RWPE1 (cell line): Measurements from ENCODE around the gene TP53AIP1.

Experiments used
- CTCF ChIA-PET: fragments of 350-600 bp; sonication (Branson Sonifier 250); formaldehyde crosslinking; extraction: SDS; loops from one replicate; lab custom pipeline; 2021; lab: Yijun Ruan, JAX
- POLR2A ChIA-PET: fragments of 400-600 bp; formaldehyde crosslinking; extraction: SDS; loops from one replicate; lab custom pipeline; 2020; ENCODE audit warnings: antibody characterized with exemption; ENCODE audit not compliant: low non-redundant PET; lab: Yijun Ruan, JAX
- DNase-seq: peaks from one replicate; pipeline ENCODE4 v3.0.0; 2012; ENCODE audit warnings: low spot score
- H3K27ac ChIP-seq: fragments of 450-650 bp; 2 replicates; pipeline ENCODE4 v1.5.1; 2017
- CTCF ChIP-seq: fragments of 450-650 bp; conservative IDR thresholded peaks from 2 replicates; pipeline ENCODE4 v1.5.1; 2017; ENCODE audit warnings: low read depth, mild to moderate bottlenecking

The TP53AIP1 gene

GRCh38 chr11:128913806-128914205 lies 28.9 kb downstream of the TP53AIP1 start:
- ChIA-PET POLR2A (no interaction called here), CTCF (interaction anchor here (1.5 kb wide), 1 partner anchor 43 kb away, joined by 6 read pairs; no protein-coding TSS in a partner anchor)
- TF ChIP-seq CTCF, result no peak
- no peak for DNase-seq
- peak overlapping the region; percentile 50 for H3K27ac ChIP-seq

- POLR2A ChIA-PET, result no interaction called here
- TF ChIP-seq CTCF, result no peak
- CTCF ChIA-PET, result no interaction called here
- H3K27ac ChIP-seq, result no peak overlapping the region
- no peak for DNase-seq
Measured at GRCh38 chr11:128911701-128912100, 31.0 kb downstream of the TP53AIP1 start.

GRCh38 chr11:128911239-128911638 lies 31.4 kb downstream of the TP53AIP1 start:
- no peak overlapping the region for H3K27ac ChIP-seq
- POLR2A ChIA-PET, result no interaction called here
- TF ChIP-seq CTCF, result no peak
- CTCF ChIA-PET, result no interaction called here
- DNase-seq, result no peak

- H3K27ac ChIP-seq, result no peak overlapping the region
- no peak for DNase-seq
- CTCF ChIA-PET, result no interaction called here
- TF ChIP-seq CTCF, result no peak
- POLR2A ChIA-PET, result no interaction called here
Measured at GRCh38 chr11:128910576-128910975, 32.1 kb downstream of the TP53AIP1 start.

- POLR2A ChIA-PET, result no interaction called here
- CTCF ChIA-PET, result interaction anchor here (0.5 to 0.8 kb wide), 2 partner anchors 47 to 1920 kb away, joined by 3 to 5 read pairs; no protein-coding TSS in a partner anchor
- no peak for TF ChIP-seq CTCF
- peak overlapping the region; percentile 98 for H3K27ac ChIP-seq
- DNase-seq, result peak; percentile 9
Measured at GRCh38 chr11:128909438-128910125, 33.1 kb downstream of the TP53AIP1 start.

GRCh38 chr11:128908391-128909246 lies 34.1 kb downstream of the TP53AIP1 start:
- ChIA-PET POLR2A (no interaction called here), CTCF (interaction anchor here (1.2 to 1.7 kb wide), 2 partner anchors 23 to 47 kb away, joined by 5 to 10 read pairs; no protein-coding TSS in a partner anchor)
- peak; percentile 88 for DNase-seq
- H3K27ac ChIP-seq, result peak overlapping the region; percentile 98
- no peak for TF ChIP-seq CTCF
